ENCODE results near the gene CD1E.

GRCh38 chr1:158374860-158375259 is 21.2 kb downstream of the CD1E start:
- no peak for TF ChIP-seq ZNF232 (CRISPR knock-in tag; IDR thresholded peaks at IDR 0.05)
- TF ChIP-seq PREB (CRISPR knock-in tag; IDR thresholded peaks at IDR 0.05; ENCODE audit: borderline replicate concordance): no peak
- TF ChIP-seq NR2C2 (CRISPR knock-in tag; IDR thresholded peaks at IDR 0.05): no peak
- TF ChIP-seq ZBTB21 (CRISPR knock-in tag; IDR thresholded peaks at IDR 0.05; ENCODE audit: borderline replicate concordance): no peak
- no peak for TF ChIP-seq ZBTB43 (CRISPR knock-in tag; IDR thresholded peaks at IDR 0.05)
- TF ChIP-seq CTCF (IDR thresholded peaks at IDR 0.05): no peak
- no peak for TF ChIP-seq ZNF317 (CRISPR knock-in tag; IDR thresholded peaks at IDR 0.05; ENCODE audit: borderline replicate concordance, low read depth)
